PC-9 (cell line): ENCODE results near the gene LMX1A. TPM values are rescaled to one million over a fixed set of nuclear protein-coding genes. Genes with fewer than 3 reads are reported as not detected.

ENCODE experiments used
- BruUV-seq: library from RNA; stranded (reverse); fragments of 400-500 nt; replicated peaks from 2 replicates; lab custom pipeline; 2021; lab: Mats Ljungman, UMichigan
- CTCF ChIA-PET: fragments of 300-600 bp; sonication (Branson Sonifier 250); formaldehyde crosslinking; loops from one replicate; lab custom pipeline; 2022; ENCODE audit warnings: antibody characterized with exemption; lab: Charles Lee
- POLR2A ChIA-PET: fragments of 300-600 bp; sonication (Branson Sonifier 250); formaldehyde crosslinking; loops from one replicate; lab custom pipeline; 2022; ENCODE audit warnings: antibody characterized with exemption; ENCODE audit not compliant: unreplicated experiment; lab: Charles Lee
- DNase-seq, 2 experiments: peaks; one replicate each; pipeline versions ENCODE4 v3.0.0 to v3.0.0-alpha.2; 2015 to 2022; ENCODE audit warnings: mixed read lengths in 1 of 2
- H2AFZ ChIP-seq: fragments of 200-600 bp; sonication (generic); 2 replicates; pipeline ENCODE4 v1.8.1; 2017; ENCODE audit warnings: antibody characterized with exemption
- H3F3A ChIP-seq: fragments of 200-600 bp; sonication (generic); 2 replicates; pipeline ENCODE4 v1.8.1; 2017; ENCODE audit warnings: antibody characterized with exemption, mild to moderate bottlenecking, low read depth; ENCODE audit not compliant: insufficient read depth
- H3K27ac ChIP-seq: fragments of 200-600 bp; sonication (generic); 2 replicates; pipeline ENCODE4 v1.6.1; 2016; ENCODE audit warnings: mixed run types
- H3K27me3 ChIP-seq: fragments of 200-600 bp; sonication (generic); 2 replicates; pipeline ENCODE4 v1.6.1; 2016; ENCODE audit warnings: low read depth, mixed run types; ENCODE audit not compliant: insufficient read depth
- H3K36me3 ChIP-seq: fragments of 200-600 bp; sonication (generic); 2 replicates; pipeline ENCODE4 v1.6.1; 2016; ENCODE audit warnings: low read depth, mixed run types
- H3K4me1 ChIP-seq: fragments of 200-600 bp; sonication (generic); replicated peaks from 2 replicates; pipeline ENCODE4 v1.6.1; 2016; ENCODE audit warnings: mixed run types; ENCODE audit not compliant: insufficient read depth
- H3K4me2 ChIP-seq: fragments of 200-600 bp; sonication (generic); 2 replicates; pipeline ENCODE4 v1.6.1; 2017; ENCODE audit warnings: mixed run types
- H3K4me3 ChIP-seq: fragments of 200-600 bp; sonication (generic); 2 replicates; pipeline ENCODE4 v1.6.1; 2016; ENCODE audit warnings: mixed run types
- H3K79me2 ChIP-seq: fragments of 200-600 bp; sonication (generic); 2 replicates; pipeline ENCODE4 v1.6.1; 2017; ENCODE audit warnings: low read depth, mixed run types
- H3K9me2 ChIP-seq: fragments of 200-600 bp; sonication (generic); 2 replicates; pipeline ENCODE4 v1.8.1; 2017; ENCODE audit warnings: mild to moderate bottlenecking; ENCODE audit not compliant: insufficient read depth
- H3K9me3 ChIP-seq: fragments of 200-600 bp; sonication (generic); 2 replicates; pipeline ENCODE4 v1.8.1; 2016; ENCODE audit warnings: low read depth; ENCODE audit not compliant: insufficient read depth
- H4K20me1 ChIP-seq: fragments of 200-600 bp; sonication (generic); 2 replicates; pipeline ENCODE4 v1.8.1; 2017; ENCODE audit not compliant: insufficient read depth
- CTCF ChIP-seq: fragments of 200-600 bp; sonication (generic); conservative IDR thresholded peaks from 2 replicates; pipeline ENCODE4 v1.6.1; 2017; ENCODE audit warnings: mixed run types, antibody characterized with exemption, mild to moderate bottlenecking, moderate library complexity
- EZH2 ChIP-seq: fragments of 200-600 bp; sonication (generic); IDR thresholded peaks from 2 replicates; pipeline ENCODE4 v1.8.0; 2017; ENCODE audit warnings: antibody characterized with exemption, low read depth
- intact Hi-C: fragments of 100-400 bp; cut with micrococcal nuclease; formaldehyde crosslinking; loops from one replicate; pipeline ENCODE4 v1.10.0; 2022; ENCODE audit not compliant: unreplicated experiment
- total RNA-seq: library from RNA; stranded (reverse); gene quantifications from 2 replicates; pipeline ENCODE4 v1.2.3, GENCODE V29; 2021

The LMX1A gene
- total RNA-seq, 1 experiment from 2014 or later: not detected

GRCh38 chr1:165207853-165208515, 148.5 kb downstream of the LMX1A start:
- Histone ChIP-seq H4K20me1 (no peaks in the 10 kb centered on the region), H3K27me3 (no peaks in the 10 kb centered on the region), H3K4me1 (peaks cover 5% of the 10 kb centered on the region; the same call in 1 of the 2 replicates), H3K4me2 (no peak overlapping the region), H3K36me3 (no peaks in the 10 kb centered on the region), H3K9me2 (no peaks in the 10 kb centered on the region), H3K9me3 (no peaks in the 10 kb centered on the region), H3F3A (no peaks in the 10 kb centered on the region; the same call in 1 of the 2 replicates), H3K4me3 (no peak overlapping the region), H3K79me2 (no peaks in the 10 kb centered on the region), H3K27ac (no peak overlapping the region), H2AFZ (no peak overlapping the region)
- no TSS peak for BruUV-seq
- DNase-seq: no peak
- POLR2A ChIA-PET: no interaction called here
- intact Hi-C loops: no loop called here
- CTCF ChIA-PET: no interaction called here
- no peak for TF ChIP-seq CTCF
- no peak for TF ChIP-seq EZH2

- ChIA-PET CTCF (no interaction called here), POLR2A (no interaction called here)
- Histone ChIP-seq H3K4me1 (peaks cover 5% of the 10 kb centered on the region), H3F3A (no peaks in the 10 kb centered on the region), H2AFZ (no peak overlapping the region), H3K9me3 (no peaks in the 10 kb centered on the region), H3K27me3 (no peaks in the 10 kb centered on the region), H3K4me2 (no peak overlapping the region), H3K27ac (no peak overlapping the region), H3K36me3 (no peaks in the 10 kb centered on the region), H4K20me1 (no peaks in the 10 kb centered on the region), H3K4me3 (no peak overlapping the region), H3K9me2 (no peaks in the 10 kb centered on the region), H3K79me2 (no peaks in the 10 kb centered on the region)
- no peak for TF ChIP-seq EZH2
- no peak for TF ChIP-seq CTCF
- intact Hi-C loops: no loop called here
- DNase-seq: no peak
- BruUV-seq: no TSS peak
Observed at GRCh38 chr1:165205145-165205544, 151.4 kb downstream of the LMX1A start.

- Histone ChIP-seq H3K79me2 (no peaks in the 10 kb centered on the region), H2AFZ (no peak overlapping the region), H3K4me3 (no peak overlapping the region), H3K36me3 (no peaks in the 10 kb centered on the region), H3K27ac (no peak overlapping the region), H3K9me3 (no peaks in the 10 kb centered on the region), H3K4me2 (no peak overlapping the region), H3K9me2 (no peaks in the 10 kb centered on the region), H3K27me3 (no peaks in the 10 kb centered on the region), H3F3A (no peaks in the 10 kb centered on the region), H4K20me1 (no peaks in the 10 kb centered on the region), H3K4me1 (peaks cover 11% of the 10 kb centered on the region)
- ChIA-PET CTCF (no interaction called here), POLR2A (no interaction called here)
- BruUV-seq: no TSS peak
- no peak for DNase-seq
- intact Hi-C loops: loop anchor here (5.0 kb wide), 1 partner anchor 37 kb away; no protein-coding TSS in a partner anchor
- no peak for TF ChIP-seq CTCF
- no peak for TF ChIP-seq EZH2
Observed at GRCh38 chr1:165204548-165204947, 152.0 kb downstream of the LMX1A start.
